ENCODE data around the gene HTR7. TPM values are rescaled to one million over a fixed set of nuclear protein-coding genes. Genes with fewer than 3 reads are reported as not detected.
A peak's percentile ranks its signal among the peaks of the same experiment; 100 is the strongest.

The HTR7 gene
- polyA plus RNA-seq, 6 donors from 2014 or later, result not detected

DNA sequence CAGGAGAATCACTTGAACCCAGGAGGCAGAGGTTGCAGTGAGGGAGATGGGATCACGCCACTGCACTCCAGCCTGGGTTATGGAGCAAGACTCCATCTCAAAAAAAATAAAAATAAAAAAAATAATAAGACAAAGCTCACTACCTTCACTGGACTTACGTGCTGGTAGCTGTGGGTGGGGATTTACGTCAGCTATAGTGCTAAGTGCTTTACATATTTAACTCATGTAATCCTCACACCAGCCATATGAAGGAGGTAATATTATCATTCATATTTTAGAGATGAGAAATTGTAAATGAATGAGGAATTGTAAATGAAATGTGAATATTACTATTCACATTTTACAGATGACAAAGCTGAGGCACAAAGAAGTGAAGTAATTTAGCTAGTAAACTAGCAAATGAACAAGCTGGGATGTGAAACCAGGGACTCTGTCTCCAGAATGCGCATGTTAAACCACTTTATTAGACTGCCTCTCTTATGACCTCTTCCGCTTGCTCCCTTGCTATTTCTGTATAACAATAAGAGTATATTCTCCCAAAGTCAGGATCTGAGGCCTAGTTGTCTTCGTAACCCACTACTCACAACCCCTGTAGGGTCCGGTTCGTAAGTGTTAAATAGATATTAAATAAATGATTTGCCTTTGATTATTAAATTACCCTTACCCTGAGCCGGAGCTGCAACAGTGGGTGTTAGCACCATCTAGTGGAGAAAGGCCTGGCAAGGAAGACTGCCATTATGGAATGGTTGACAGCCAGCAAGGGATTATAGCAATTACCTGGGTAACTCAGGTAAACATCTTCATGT is 70.2 kb downstream of the HTR7 start:
- ATAC-seq (ENCODE audit: low read depth in 2 of 2), result no peak
- peaks cover 7 to 18% (median 12%) of the 10 kb centered on the region in 3 donors for H3K4me1 Mint-ChIP-seq
- DNase-seq, result no peak
- H3K27me3 Mint-ChIP-seq, result peaks cover 0 to 5% (median 0%) of the 10 kb centered on the region in 3 donors
- H3K27ac Mint-ChIP-seq, result peak overlapping the region in 1 of 6 donors; percentile 69
- H3K9me3 Mint-ChIP-seq, result no peaks in the 10 kb centered on the region
- H3K4me3 Mint-ChIP-seq, result no peak overlapping the region
- H3K36me3 Mint-ChIP-seq, result no peaks in the 10 kb centered on the region

- Mint-ChIP-seq H3K27ac (no peak overlapping the region), H3K4me3 (no peak overlapping the region), H3K9me3 (no peaks in the 10 kb centered on the region), H3K36me3 (no peaks in the 10 kb centered on the region), H3K4me1 (peaks cover 7 to 18% (median 12%) of the 10 kb centered on the region in 3 donors), H3K27me3 (no peaks in the 10 kb centered on the region)
- no peak for ATAC-seq (ENCODE audit: low read depth in 2 of 2)
- no peak for DNase-seq
These were observed 72.1 kb downstream of the HTR7 start for GRCh38 chr10:90785782-90786181.

DNA sequence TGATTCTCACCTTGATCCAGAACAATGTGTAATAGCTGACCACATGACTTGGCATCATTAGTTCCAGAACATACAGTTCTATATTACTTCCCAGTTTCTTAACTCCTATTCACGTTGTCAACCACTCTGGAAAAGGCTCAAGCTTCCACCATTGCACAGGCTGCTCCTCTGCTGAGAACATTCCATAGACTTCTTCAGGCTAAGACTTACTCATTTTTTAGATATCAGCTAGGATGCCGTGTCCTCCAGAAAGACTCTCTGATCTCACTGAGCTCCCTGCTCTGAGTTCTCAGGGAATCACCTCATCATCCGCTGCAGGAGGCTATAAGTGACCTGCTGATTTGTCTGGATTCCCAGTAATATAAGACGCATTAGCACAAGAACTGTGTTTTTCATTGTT is 73.1 kb downstream of the HTR7 start:
- Mint-ChIP-seq H3K4me3 (no peak overlapping the region), H3K36me3 (no peaks in the 10 kb centered on the region), H3K4me1 (peaks cover 7 to 18% (median 12%) of the 10 kb centered on the region in 3 donors), H3K27ac (no peak overlapping the region), H3K27me3 (no peaks in the 10 kb centered on the region), H3K9me3 (no peaks in the 10 kb centered on the region)
- no peak for DNase-seq
- ATAC-seq (ENCODE audit: low read depth in 2 of 2), result no peak

DNA sequence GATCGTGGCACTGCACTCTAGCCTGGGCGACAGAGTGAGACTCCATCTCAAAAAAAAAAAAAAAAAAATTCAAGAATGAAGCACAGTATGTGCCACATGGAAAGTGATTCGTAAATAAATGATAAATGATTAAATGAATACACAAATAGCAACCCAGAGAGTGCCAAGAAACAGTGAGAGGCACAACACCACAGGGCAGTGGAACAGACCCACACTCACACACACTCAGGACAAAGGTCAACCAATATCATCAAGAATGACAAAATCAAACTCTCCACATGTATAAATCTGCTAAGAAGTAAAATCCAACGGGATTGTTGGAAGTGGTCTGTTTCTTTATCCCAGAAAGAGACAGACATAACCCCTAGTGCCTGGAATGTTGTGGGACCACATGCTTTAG is 77.4 kb downstream of the HTR7 start:
- Mint-ChIP-seq H3K4me3 (no peak overlapping the region), H3K4me1 (no peaks in the 10 kb centered on the region), H3K27me3 (no peaks in the 10 kb centered on the region), H3K36me3 (no peaks in the 10 kb centered on the region), H3K27ac (no peak overlapping the region), H3K9me3 (no peaks in the 10 kb centered on the region)
- ATAC-seq (ENCODE audit: low read depth in 2 of 2), result no peak
- no peak for DNase-seq

GRCh38 chr10:90779548-90779947 is 78.3 kb downstream of the HTR7 start:
- H3K4me1 Mint-ChIP-seq, result no peaks in the 10 kb centered on the region
- ATAC-seq (ENCODE audit: low read depth in 2 of 2), result no peak

GRCh38 chr10:90777621-90778020 is 80.2 kb downstream of the HTR7 start:
- Mint-ChIP-seq H3K27me3 (peaks cover 0 to 4% (median 0%) of the 10 kb centered on the region in 3 donors), H3K4me3 (no peak overlapping the region), H3K36me3 (no peaks in the 10 kb centered on the region), H3K27ac (no peak overlapping the region), H3K4me1 (no peaks in the 10 kb centered on the region), H3K9me3 (no peaks in the 10 kb centered on the region)
- DNase-seq (no peak), ATAC-seq (ENCODE audit: low read depth in 2 of 2) (no peak)

More at GRCh38 chr10:90779548-90779947, 78.3 kb downstream of the HTR7 start:
- Mint-ChIP-seq H3K9me3 (no peaks in the 10 kb centered on the region), H3K27ac (no peak overlapping the region), H3K27me3 (no peaks in the 10 kb centered on the region), H3K36me3 (no peaks in the 10 kb centered on the region), H3K4me3 (peak overlapping the region in 1 of 8 donors; percentile 37)
- DNase-seq, result no peak

GRCh38 chr10:90775351-90776028 is 82.3 kb downstream of the HTR7 start:
- H3K4me3 Mint-ChIP-seq, result no peak overlapping the region
- H3K4me1 Mint-ChIP-seq, result no peaks in the 10 kb centered on the region
- peak overlapping the region in 1 of 6 donors; percentile 45 for H3K27ac Mint-ChIP-seq
- no peak for DNase-seq
- peaks cover 0 to 7% (median 0%) of the 10 kb centered on the region in 7 donors for H3K9me3 Mint-ChIP-seq
- no peaks in the 10 kb centered on the region for H3K36me3 Mint-ChIP-seq
- peaks cover 0 to 12% (median 0%) of the 10 kb centered on the region in 3 donors for H3K27me3 Mint-ChIP-seq
- no peak for ATAC-seq (ENCODE audit: low read depth in 2 of 2)

DNA sequence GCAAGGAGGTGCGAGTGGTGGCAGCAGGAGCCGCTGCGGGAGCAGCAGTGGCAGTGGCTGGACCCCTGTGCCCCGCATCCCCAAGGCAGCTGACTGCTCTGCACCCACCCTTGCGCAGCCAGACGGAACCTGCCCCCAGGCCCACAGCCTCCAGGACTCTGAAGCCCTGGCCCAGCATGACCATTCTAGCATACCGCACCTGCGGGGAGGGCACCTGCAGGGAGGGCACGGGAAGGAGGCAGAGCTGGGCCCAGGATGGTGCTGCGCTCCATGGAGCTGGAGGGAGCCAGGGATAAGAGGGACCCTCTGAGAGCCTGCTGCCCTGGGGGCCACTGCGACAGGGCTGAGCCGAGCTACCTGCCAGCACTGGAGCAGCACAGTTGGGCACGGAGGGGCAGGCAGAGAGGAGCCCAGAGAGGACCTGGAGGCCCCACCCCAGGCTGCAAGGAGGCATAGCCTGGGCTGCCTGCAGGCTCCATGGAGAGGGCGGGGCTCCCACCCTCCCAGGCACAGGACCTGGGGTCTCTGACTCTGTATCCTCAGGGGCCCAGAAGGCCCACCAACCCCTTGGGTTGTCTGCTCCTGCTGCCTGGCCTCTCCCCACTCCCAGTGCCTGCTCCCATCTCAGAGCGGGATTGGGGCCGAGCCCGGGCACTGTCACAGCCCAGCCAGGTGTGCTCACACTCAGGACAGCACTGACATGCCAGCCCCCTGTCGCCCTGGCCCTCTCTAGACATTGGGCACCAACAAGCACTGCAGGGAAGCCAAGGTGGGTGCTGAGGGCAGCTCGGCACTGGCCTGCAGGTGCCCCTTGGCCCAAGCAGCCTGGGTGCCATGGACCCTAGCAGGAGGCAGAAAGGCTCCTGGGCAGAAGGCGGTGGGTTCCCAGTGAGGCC is 87.6 kb downstream of the HTR7 start:
- peaks cover 11 to 26% (median 18%) of the 10 kb centered on the region in 3 donors for H3K27me3 Mint-ChIP-seq
- H3K27ac Mint-ChIP-seq, result no peak overlapping the region
- peaks cover 0 to 13% (median 4%) of the 10 kb centered on the region in 7 donors for H3K9me3 Mint-ChIP-seq
- peaks cover 0 to 7% of the 10 kb centered on the region in 2 donors for H3K36me3 Mint-ChIP-seq
- H3K4me3 Mint-ChIP-seq, result no peak overlapping the region
- ATAC-seq (ENCODE audit: low read depth in 2 of 2) (no peak), DNase-seq (no peak)
- H3K4me1 Mint-ChIP-seq, result no peaks in the 10 kb centered on the region

DNA sequence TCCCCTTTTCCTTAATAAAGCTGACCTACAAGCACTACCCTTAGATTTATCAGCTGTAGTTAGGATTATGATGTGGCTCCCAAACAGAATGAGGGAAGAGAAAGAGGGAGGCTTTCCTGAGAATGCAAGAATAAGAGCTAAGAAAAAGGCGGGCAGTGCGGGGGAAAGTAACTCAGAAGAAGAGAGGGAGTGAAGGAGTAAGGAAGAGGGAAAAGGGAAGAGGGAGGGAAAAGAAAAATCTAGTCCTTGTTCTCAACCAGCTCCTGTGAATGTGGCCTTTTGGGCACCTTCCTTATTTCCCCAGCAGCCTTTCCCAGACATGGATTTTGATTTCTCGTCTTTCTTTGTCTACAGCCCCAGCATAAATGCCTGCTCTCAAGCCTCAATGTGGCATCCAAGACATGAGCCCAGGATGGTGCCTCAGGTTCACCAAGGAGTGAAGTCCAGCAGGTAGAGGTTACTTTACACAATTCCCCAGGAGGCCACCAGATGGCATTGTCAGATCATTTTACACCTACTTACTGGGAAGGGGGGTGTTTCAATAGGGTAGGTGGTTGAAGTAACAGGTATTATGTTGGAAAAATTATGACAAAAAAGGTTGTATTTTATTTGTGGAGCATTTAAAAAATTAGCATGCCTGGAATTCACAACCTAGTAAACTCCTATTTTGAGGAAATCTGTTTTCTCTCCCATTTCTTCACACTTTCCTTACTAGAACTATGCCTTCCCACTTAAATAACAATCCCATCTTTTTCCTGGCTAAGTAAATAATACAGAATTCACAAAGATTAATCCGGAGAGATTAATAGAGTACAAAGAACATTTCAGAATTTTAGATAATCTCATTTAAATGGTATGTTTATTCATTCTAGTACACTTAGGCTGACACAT is 106.5 kb downstream of the HTR7 start:
- ATAC-seq (ENCODE audit: low read depth in 2 of 2), result peak; percentile 47 to 62

DNA sequence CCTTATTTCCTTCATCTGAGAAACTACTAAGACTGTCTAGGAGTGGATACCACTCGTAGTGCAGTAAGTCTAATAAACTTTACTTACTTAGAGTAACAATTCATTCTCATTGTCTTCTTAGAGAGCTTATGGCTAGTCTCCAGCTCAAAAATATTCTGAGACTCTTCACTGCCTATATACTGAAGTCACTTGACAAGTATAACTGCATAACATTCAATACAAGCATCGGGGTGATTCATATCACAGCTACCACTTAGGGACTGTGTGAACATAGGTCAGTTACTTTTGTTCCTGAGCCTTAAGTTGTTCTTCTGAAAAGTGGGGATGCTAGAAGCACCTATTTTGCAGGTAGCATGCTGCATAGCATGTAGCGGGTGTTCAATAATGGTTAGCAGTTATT is 111.0 kb downstream of the HTR7 start:
- Mint-ChIP-seq H3K4me3 (no peak overlapping the region), H3K27me3 (peaks cover 31 to 49% (median 32%) of the 10 kb centered on the region in 3 donors), H3K4me1 (peaks cover 4 to 6% (median 5%) of the 10 kb centered on the region in 3 donors), H3K27ac (no peak overlapping the region), H3K36me3 (no peaks in the 10 kb centered on the region), H3K9me3 (no peaks in the 10 kb centered on the region)
- ATAC-seq (ENCODE audit: low read depth in 2 of 2), result no peak
- DNase-seq, result no peak

More for the DNA sequence above, 106.5 kb downstream of the HTR7 start:
- Mint-ChIP-seq H3K36me3 (no peaks in the 10 kb centered on the region), H3K4me1 (peaks cover 4 to 6% (median 5%) of the 10 kb centered on the region in 3 donors), H3K4me3 (no peak overlapping the region), H3K27me3 (peaks cover 28 to 38% (median 35%) of the 10 kb centered on the region in 3 donors), H3K9me3 (no peaks in the 10 kb centered on the region), H3K27ac (peak overlapping the region in 2 of 6 donors; percentile 4 to 74)
- DNase-seq, result peak; percentile 29

- H3K36me3 Mint-ChIP-seq, result no peaks in the 10 kb centered on the region
- peaks cover 4 to 6% (median 5%) of the 10 kb centered on the region in 3 donors for H3K4me1 Mint-ChIP-seq
- DNase-seq, result no peak
- H3K27me3 Mint-ChIP-seq, result peaks cover 19 to 43% (median 22%) of the 10 kb centered on the region in 3 donors
- H3K27ac Mint-ChIP-seq, result no peak overlapping the region
- ATAC-seq (ENCODE audit: low read depth in 2 of 2), result no peak
- H3K4me3 Mint-ChIP-seq, result no peak overlapping the region
- no peaks in the 10 kb centered on the region for H3K9me3 Mint-ChIP-seq
These were observed 112.3 kb downstream of the HTR7 start for GRCh38 chr10:90745565-90745964.

GRCh38 chr10:90743291-90743690 is 114.5 kb downstream of the HTR7 start:
- DNase-seq (no peak), ATAC-seq (ENCODE audit: low read depth in 2 of 2) (no peak)
- Mint-ChIP-seq H3K27ac (no peak overlapping the region), H3K4me3 (no peak overlapping the region), H3K9me3 (no peaks in the 10 kb centered on the region), H3K27me3 (peaks cover 15 to 39% (median 16%) of the 10 kb centered on the region in 3 donors), H3K4me1 (no peaks in the 10 kb centered on the region), H3K36me3 (no peaks in the 10 kb centered on the region)
